Measurements from ENCODE around the gene MUSTN1.

The MUSTN1 gene

DNA sequence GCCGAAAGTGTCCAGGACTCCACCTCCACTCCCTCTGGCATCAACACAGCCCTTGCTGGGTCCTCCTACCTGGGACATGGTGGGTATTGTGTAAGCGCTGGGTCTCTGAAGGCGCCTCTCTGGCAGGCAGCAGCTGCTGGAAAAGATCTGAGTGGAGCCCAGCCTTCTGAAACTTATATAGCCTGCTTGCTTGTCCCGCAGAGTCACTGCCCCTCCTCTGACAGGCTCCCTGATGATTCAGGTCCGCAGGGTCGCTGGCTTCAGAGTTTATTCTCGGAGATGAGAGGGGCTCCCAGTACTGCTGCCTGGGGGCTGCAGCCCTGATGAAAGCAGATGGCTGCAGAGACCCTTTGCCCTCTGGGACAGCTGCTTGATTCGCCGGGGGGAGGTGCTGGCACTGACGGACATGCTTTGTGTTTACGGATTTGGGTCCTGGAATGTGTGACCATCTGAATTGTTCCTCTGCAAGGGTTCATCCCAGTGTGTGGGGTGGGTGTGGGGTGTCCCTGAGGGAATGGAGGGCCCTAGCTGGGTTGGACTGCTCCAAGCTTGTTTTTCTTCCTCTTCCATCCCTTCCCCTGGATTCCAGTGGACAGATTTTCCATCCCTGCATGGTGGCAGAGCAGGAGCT lies at the start of gene MUSTN1:
TSS of gene MUSTN1 (minus strand) at position 149 of the 631 bp plus-strand sequence. CDS start at position 78, 71 bp downstream.
- TF ChIP-seq, protein P1, sequence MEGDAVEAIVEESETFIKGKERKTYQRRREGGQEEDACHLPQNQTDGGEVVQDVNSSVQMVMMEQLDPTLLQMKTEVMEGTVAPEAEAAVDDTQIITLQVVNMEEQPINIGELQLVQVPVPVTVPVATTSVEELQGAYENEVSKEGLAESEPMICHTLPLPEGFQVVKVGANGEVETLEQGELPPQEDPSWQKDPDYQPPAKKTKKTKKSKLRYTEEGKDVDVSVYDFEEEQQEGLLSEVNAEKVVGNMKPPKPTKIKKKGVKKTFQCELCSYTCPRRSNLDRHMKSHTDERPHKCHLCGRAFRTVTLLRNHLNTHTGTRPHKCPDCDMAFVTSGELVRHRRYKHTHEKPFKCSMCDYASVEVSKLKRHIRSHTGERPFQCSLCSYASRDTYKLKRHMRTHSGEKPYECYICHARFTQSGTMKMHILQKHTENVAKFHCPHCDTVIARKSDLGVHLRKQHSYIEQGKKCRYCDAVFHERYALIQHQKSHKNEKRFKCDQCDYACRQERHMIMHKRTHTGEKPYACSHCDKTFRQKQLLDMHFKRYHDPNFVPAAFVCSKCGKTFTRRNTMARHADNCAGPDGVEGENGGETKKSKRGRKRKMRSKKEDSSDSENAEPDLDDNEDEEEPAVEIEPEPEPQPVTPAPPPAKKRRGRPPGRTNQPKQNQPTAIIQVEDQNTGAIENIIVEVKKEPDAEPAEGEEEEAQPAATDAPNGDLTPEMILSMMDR (IDR thresholded peaks at IDR 0.05): no peak
- H3K4me1 ChIP-seq: peaks cover 0 to 71% (median 55%) of the 10 kb centered on the region in 4 donors
- peak; percentile 77 to 91 for DNase-seq
- peak within 1 kb of the TSS; percentile 90 to 92 for H3K27ac ChIP-seq
- no peaks in the 10 kb centered on the region for H3K27me3 ChIP-seq
- H3K36me3 ChIP-seq: peaks cover 5 to 33% (median 9%) of the 10 kb centered on the region in 3 donors
- peak within 1 kb of the TSS; percentile 58 for H3K4me3 ChIP-seq
- H3K9me3 ChIP-seq: no peaks in the 10 kb centered on the region
- intact Hi-C loops (cut with DNase I; ENCODE audit: low total_unique reads): no loop called here

DNA sequence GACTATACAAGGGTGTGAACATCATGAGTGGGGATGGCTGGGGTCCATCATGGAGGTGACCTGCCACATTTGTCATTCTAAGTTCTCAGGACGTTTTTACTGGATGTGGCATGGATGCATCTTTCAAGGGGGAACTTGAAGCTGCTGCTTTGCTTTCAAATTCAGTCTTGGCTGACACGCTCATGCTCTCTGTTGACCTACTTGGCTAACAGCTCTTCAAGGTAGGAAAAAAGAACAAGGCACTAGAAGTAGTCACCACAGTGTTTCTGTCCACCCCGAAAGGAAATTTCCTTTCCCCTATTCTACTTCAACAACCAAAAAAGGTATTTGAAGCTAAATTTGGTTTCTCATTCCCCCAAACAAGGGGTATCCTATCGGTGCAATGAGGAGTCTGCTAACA lies 47.6 kb upstream of the MUSTN1 start:
- Histone ChIP-seq H3K27me3 (no peaks in the 10 kb centered on the region), H3K4me1 (peaks cover 0 to 15% (median 4%) of the 10 kb centered on the region in 4 donors), H3K36me3 (peaks cover 9 to 29% (median 26%) of the 10 kb centered on the region in 3 donors), H3K4me3 (no peak overlapping the region), H3K9me3 (no peaks in the 10 kb centered on the region), H3K27ac (no peak overlapping the region)
- TF ChIP-seq, protein P1 (IDR thresholded peaks at IDR 0.05): no peak
- intact Hi-C loops (cut with DNase I; ENCODE audit: low total_unique reads): no loop called here
- DNase-seq: no peak

DNA sequence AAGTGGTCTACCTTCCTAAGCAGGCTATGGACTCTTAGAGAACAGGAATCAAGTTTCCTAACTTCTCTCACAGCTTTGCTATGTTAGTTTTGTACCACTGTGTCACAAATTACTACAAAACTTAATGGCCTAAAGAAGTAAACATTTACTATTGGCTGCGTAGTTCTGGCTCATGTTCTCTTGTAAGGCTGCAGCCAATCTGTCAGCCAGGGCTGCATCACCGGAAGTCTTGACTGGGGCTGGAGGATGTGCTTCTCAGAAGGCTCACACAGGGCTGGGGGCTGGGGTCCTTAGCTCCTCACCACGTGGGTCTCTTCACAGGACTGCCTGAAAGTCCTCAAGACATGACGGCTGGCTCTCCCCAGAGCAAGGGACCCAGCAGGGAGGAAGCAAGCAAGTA lies 47.1 kb upstream of the MUSTN1 start:
- Histone ChIP-seq H3K9me3 (no peaks in the 10 kb centered on the region), H3K36me3 (peaks cover 9 to 29% (median 26%) of the 10 kb centered on the region in 3 donors), H3K27me3 (no peaks in the 10 kb centered on the region), H3K27ac (no peak overlapping the region), H3K4me3 (no peak overlapping the region), H3K4me1 (peaks cover 0 to 14% (median 1%) of the 10 kb centered on the region in 4 donors)
- TF ChIP-seq, protein P1 (IDR thresholded peaks at IDR 0.05): no peak
- no peak for DNase-seq
- intact Hi-C loops (cut with DNase I; ENCODE audit: low total_unique reads): no loop called here

DNA sequence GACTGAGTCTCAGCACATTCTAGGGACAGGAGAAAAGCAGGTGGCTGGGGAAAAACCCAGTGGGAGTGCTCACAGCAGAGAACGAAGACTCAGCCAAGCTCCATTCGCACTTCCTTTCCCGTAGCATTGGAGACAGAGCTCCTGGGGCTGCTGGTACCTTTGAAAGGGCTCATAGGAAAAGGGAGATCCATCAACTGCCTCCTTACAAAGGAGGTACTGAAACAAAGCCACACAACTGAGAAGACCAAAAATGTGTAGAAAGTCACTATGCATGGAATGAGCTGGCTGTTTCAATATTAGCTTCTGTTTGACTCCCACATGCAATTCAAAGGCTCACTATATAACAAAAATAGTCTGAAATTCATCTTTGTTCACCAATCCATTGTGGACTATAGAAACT lies 45.7 kb upstream of the MUSTN1 start:
- Histone ChIP-seq H3K4me3 (no peak overlapping the region), H3K27me3 (no peaks in the 10 kb centered on the region), H3K36me3 (peaks cover 9 to 29% (median 21%) of the 10 kb centered on the region in 3 donors), H3K27ac (no peak overlapping the region), H3K4me1 (peaks cover 0 to 8% (median 1%) of the 10 kb centered on the region in 4 donors), H3K9me3 (no peaks in the 10 kb centered on the region)
- DNase-seq: no peak
- intact Hi-C loops (cut with DNase I; ENCODE audit: low total_unique reads): no loop called here
- TF ChIP-seq, protein P1 (IDR thresholded peaks at IDR 0.05): no peak

DNA sequence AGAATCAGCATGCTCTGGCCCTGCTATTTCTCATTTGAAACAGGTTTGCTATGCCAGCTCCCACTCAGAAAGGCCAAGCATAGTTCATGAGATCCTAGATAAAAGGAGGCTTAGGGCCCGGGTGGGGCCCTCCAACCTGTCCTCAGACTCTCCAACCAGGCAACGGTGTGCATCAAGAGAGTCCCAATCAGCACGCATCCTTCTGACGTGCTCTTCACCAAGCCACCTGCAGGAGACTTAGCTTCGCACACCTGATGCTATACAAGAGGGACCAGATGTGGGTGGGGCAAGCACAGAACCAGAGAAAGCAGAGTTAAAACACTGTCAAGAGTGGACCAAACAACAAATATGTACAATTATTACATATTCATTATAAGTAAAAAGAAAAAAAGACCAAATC lies 45.2 kb upstream of the MUSTN1 start:
- intact Hi-C loops (cut with DNase I; ENCODE audit: low total_unique reads): no loop called here
- Histone ChIP-seq H3K4me1 (peaks cover 0 to 11% (median 1%) of the 10 kb centered on the region in 4 donors), H3K27me3 (no peaks in the 10 kb centered on the region), H3K36me3 (peaks cover 9 to 29% (median 19%) of the 10 kb centered on the region in 3 donors), H3K9me3 (no peaks in the 10 kb centered on the region), H3K4me3 (no peak overlapping the region), H3K27ac (no peak overlapping the region)
- DNase-seq: no peak
- TF ChIP-seq, protein P1 (IDR thresholded peaks at IDR 0.05): no peak

Data from tibial artery (tissue), 4 donors.